MM.1S (cell line): ENCODE data around the gene MFAP1.

Experiments used
- EZH2 ChIP-seq: fragments of 300-600 bp; sonication (generic); optimal IDR thresholded peaks from 2 replicates; pipeline ENCODE3; 2017; ENCODE audit warnings: low read depth, mild to moderate bottlenecking, antibody characterized with exemption, low read length, mixed read lengths
- TF ChIP-seq, protein P1 (sequence below): fragments of 300-600 bp; sonication (generic); IDR thresholded peaks from 2 replicates; pipeline ENCODE4 v1.5.1; 2016; ENCODE audit warnings: antibody characterized with exemption, low read length, mixed read lengths

DNA sequence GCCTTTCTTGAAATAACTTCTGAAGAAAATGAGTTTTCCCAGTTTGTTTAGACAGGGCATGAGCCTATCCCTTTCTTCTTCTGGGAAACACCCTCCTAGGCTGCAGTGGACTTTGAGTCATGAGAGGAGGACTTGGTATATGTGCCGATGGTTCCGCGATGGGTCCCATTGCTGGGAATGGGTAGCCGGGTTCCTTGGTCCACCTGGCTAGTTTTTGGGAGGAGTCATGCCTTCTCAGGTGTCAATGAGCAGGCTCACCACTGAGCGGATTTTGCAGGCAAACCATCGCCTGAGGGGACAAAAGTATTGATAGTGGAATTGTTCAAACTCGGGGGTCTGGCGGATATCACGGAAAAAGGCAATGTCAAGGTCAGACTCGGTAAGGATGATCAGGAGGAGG lies 49.2 kb upstream of the MFAP1 start:
- TF ChIP-seq, protein P1, sequence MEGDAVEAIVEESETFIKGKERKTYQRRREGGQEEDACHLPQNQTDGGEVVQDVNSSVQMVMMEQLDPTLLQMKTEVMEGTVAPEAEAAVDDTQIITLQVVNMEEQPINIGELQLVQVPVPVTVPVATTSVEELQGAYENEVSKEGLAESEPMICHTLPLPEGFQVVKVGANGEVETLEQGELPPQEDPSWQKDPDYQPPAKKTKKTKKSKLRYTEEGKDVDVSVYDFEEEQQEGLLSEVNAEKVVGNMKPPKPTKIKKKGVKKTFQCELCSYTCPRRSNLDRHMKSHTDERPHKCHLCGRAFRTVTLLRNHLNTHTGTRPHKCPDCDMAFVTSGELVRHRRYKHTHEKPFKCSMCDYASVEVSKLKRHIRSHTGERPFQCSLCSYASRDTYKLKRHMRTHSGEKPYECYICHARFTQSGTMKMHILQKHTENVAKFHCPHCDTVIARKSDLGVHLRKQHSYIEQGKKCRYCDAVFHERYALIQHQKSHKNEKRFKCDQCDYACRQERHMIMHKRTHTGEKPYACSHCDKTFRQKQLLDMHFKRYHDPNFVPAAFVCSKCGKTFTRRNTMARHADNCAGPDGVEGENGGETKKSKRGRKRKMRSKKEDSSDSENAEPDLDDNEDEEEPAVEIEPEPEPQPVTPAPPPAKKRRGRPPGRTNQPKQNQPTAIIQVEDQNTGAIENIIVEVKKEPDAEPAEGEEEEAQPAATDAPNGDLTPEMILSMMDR: no peak
- TF ChIP-seq EZH2: no peak
